Activated CD8-positive, alpha-beta memory T cell treated with anti-CD3 and anti-CD28 coated beads for 48 hours (primary cell): ENCODE measurements around the gene PPP1R11.
"Not testable (repeated sequence)": the region's sequence is repeated elsewhere in the genome, so short reads cannot be mapped to it uniquely, and the experiment has no call there.

Source experiments
- DNase-seq, 3 experiments: peaks; one replicate each; pipeline ENCODE4 v3.0.0-alpha.2; 2020; ENCODE audit warnings: low read depth in 2 of 3, low spot score in 2 of 3

The PPP1R11 gene, protein sequence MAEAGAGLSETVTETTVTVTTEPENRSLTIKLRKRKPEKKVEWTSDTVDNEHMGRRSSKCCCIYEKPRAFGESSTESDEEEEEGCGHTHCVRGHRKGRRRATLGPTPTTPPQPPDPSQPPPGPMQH

DNA sequence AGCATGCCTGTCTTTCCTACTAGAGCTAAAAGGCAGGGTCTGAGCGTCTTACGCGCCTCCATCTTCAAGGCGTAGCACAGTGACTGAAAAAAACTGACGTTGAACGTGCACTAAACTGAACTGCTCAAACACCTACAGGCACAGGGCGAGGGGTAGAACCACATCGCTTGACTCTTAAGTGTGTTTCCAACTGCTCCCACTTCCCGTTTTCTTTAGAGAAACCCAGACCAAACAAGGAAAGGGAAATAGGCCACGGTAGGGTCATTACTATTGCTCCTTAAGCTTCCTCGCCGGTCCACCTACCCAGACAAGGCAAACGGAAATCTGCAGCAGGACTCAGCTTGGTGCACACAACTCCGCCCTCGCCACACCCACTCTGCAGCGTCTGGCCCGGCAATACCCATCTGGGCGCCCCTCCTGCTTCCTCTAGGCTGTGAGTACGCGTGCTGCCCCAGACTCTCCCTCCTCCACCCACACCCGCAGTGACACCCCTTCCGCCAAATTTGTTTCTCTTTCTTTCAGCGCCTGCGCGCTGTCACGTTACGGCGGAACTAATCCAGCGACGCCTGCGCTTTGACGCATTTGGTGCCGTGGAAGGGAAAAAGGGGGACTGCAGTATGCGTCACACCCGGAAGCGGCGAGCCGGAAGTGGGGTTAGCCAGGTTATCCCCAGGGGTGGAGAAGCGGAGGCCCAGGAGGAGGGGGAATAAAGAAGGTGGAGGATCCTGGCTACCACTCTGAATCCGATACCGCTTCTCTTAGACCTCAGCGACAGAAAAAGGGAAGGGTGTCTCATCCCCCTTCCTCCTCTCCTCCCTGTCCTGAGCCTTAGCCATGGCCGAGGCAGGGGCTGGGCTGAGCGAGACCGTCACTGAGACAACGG, at the start of gene PPP1R11:
TSS of gene PPP1R11 (plus strand) at position 622 of the 883 bp plus-strand sequence. CDS start at position 835, 213 bp downstream.
- peak; percentile 83 to 97 (median 96) for DNase-seq

DNA sequence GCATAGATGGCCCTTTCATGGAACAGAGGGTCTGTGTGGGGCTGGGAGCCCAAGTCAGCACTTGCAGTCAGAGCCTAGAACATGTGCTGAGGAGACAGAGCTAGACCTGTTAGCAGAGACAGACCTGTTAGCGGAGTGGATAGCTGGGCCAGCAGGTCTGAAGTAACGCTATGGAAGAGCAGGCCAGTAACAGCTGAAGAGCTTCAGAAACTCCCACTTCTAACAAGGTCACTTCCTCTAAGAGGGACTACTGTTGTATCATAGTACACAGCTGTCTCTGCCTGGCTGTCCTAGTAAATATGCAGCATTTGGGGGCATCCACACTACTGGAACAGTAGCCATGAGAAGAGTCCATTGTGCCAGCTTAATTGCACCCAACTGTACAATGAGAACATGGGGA, 47.2 kb upstream of the PPP1R11 start:
- no peak for DNase-seq

DNA sequence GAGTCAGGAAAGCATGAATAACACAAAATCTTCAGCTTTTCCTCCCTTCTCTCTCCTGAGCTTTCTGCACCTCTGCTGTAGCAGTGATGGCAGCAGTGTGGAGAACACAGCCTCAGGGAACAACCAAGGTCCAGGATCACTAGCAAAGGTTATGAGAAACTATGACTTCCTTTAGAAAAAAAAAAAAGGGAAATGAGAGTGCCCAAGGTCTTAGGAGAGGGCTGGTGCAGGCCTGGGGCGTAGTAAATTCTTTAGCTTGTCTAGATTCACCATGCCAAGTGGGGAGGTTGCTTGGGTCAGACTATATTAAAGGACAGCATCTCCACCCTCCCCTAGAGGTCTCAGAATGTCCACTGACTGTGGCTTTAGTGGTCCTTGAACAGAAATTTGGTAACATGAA, 46.4 kb upstream of the PPP1R11 start:
- no peak for DNase-seq

DNA sequence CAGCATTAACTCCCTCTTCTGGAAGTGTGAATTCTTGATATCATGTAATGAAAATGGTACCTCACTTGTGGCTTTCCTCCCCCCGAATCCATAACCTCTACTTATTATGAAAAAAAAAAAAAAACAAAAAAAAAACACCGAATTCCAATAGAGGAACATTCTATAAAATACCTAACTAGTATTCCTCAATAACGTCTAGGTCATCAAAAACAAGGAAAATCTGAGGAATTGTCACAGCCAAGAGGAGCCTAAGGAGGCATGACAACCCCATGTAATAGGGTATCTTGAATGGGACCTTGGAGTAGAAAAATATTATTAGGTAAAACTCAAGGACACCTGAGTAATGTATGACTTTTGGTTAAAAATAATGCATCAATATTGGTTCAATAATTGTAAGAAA, 44.8 kb upstream of the PPP1R11 start:
- no peak for DNase-seq

DNA sequence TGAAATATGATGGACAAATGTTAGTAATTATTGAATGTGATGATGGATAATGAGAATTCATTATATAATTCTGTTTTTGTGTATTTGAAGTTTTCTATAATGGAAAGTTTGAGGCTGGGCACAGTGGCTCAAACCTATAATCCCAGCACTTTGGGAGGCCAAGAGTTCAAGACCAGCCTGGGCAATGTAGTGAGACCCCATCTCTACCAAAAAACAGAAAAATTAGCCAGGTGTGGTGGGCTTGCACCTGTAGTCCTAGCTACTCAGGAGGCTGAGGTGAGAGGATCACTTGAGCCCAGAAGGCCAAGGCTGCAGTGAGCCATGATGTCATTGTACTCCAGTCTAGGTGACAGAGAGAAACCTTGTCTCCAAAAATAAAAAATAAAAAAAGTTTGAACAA, 44.3 kb upstream of the PPP1R11 start:
- not testable (repeated sequence) for DNase-seq

DNA sequence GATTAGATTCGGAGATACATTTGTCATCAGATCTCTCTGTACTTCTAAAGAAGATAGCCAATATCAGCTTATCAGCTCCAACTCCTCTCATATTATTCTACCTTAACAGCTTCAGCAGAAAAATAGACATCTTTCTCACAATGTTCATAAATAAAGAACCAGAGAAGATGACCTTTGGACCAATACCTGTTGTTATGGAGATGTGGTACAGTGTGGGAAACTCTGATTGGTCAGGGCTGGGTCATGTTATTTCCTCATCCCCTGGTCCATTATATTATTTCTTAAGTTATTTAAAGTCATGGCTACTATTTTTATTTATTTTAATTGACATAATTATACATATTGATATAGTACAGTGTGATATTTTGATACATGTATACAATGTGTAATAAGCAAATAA, 41.8 kb upstream of the PPP1R11 start:
- no peak for DNase-seq

DNA sequence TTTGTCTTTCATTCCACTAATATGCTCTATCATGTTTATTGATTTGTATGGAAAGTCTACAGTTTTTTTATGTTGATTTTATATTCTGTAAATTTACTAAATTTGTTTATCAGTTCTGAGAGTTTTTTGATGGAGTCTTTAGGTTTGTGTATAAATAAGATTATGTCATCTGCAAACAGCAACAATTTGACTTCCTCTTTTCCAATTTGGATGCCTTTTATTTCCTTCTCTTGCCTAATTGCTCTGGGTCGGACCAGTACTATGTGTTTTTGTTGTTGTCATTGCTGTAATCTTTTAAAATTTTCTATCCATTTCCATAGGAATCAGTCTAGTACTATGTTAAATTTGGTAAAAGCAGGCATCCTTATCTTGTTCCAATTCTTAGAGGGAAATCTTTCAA, 37.4 kb upstream of the PPP1R11 start:
- no peak for DNase-seq

DNA sequence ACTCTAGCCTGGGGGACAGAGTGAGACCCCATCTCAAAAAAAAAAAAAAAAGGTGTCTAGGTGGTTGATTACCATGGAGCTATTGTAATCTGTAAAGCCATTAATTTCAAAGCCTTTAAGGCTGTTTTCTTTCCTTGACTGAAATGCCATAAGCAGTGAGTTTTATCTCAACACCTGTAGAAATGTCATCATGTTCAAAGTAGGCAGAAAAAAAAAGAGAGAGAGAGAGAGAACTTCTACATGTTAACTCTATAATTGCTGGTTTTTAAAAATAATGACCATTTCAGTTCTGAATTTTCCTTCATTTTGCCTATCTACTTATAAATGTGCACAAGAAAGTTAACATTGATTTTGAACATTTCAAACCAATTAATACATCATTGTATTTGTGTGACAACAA, 35.6 kb upstream of the PPP1R11 start:
- DNase-seq, result no peak

DNA sequence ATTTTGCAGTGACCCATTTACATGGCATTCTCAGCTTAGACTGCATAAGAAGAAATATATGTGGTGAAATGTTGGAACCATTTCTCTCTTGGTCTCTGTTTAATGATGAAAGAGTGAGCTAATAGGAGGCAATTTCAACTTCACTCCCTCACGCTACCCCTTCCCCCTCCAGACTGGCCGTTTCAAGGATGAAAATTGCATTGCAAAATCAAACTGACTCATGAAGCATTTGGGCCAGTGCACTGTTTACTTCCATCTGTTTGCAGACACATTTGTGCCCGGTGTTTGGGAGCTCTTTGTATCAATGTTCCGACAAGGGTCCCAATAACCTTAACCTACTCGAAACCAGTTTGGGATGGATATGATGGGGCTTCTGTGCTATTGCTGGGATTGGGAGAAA, 33.6 kb upstream of the PPP1R11 start:
- not testable (repeated sequence) for DNase-seq

DNA sequence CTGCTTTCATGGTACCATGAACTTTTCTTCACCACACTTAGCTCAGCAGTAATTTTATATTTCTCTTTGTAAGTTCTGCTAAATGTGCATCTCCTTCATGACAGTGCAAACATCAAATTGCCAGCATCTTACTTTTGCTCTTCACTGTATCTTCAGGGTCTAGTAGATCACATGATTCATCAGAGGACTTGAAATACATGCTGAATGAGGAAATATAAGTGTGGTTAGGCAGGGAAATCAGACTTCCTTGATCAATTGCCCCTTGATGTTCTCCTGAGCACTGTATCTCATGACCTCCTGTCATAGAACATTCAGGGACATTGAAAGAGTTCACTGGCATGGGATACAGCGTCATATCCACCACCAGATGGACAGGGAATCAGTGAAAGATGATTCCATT, 31.2 kb upstream of the PPP1R11 start:
- no peak for DNase-seq

DNA sequence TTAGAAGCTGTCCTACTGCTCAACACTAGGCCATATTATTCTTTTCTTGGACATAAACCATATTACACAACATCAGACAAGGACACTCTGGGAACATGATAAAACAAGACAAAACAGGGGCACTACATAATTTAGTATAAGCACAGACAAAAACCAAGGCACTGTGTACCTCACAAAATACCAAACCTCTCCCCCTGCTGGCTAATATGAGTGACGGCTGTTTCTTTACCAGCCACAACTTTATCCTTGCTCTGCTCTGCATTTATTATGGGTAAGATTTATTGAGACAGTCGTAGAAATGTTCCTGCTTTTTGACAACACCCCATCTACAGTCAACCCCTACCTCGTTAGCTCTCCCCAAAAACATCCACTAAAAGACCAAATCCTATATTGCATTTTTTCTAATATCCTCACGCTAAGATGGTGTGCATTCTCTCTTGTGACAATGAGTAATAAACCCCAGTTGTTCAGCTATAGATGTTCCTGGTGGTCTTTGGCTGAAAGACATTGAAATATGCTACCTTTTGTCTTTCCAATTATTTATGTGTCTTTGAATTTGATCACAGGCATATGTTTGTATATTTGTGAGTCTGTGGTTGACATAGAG, 29.7 kb upstream of the PPP1R11 start:
- no peak for DNase-seq

DNA sequence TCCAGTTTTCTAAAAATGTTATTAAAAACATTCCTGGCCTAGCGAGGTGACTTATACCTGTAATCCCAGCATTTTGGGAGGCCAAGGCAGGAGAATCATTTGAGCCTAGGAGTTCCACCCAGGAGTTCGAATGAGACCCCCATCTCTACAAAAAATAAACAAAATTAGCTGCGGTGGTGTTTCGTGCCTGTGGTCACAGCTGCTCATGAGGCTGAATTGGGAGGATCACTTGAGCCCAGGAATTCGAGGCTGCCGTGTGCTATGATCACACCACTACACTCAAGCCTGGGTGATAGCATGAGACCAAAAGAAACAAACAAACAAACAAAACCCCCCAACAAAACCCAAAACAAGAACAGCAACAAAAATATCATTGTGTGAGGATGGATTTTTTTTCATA, 25.8 kb upstream of the PPP1R11 start:
- DNase-seq, result no peak

DNA sequence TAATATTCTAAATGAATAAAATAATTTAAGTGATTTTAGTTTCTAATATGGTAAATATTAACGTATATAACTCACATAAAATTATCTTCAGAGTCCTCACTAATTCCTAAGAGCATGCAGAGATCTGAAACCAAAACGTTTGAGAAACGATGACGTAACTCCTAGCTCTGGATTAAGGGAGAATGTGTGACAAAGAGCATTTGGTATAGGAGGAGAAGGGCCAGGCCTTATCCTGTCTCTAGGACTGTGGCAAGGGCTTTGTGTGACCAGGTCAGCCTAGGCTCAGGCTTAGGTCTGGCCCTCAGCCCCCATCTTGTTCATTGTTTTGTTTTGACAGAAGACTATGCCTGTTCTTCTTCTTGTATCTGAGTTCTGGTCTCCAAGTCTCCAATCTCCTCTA, 25.2 kb upstream of the PPP1R11 start:
- no peak for DNase-seq

DNA sequence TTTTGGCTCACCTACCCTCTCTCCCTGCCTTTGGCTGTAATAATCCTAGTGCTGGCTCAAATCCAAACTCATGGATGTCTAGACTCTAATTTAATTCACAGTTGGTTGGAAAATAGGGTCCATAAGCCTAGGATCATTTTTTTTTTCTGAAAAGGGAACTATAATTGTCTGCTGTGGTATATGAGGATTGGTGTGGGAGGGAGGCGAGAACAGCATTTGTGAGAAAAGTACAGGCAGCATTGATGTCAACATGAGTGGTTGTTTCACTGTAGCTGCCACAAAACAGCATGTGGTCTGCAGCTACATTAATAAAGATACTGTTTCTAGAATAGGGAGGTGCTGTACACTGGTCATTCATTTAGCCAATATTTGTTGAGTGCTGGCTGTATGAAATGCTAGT, 24.5 kb upstream of the PPP1R11 start:
- no peak for DNase-seq

DNA sequence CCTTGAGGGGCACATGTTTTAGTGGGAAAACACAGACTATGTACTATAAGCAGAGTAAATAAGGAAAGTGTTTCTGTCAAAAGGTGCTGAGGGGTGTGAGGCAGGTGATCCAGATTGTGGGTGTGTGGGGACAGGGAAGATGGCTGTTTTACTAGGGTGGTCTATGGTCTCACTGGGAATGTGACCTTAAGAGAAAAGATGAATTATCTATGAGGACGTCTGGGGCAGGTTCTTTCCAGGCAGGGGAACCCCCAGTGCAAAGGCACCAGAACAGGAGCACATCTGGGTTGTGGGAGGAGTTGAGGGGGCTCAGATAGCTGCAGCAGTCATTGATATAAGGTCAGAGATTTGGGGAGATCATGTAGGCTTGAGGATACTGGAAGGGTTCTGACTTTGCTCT, 24.1 kb upstream of the PPP1R11 start:
- no peak for DNase-seq

DNA sequence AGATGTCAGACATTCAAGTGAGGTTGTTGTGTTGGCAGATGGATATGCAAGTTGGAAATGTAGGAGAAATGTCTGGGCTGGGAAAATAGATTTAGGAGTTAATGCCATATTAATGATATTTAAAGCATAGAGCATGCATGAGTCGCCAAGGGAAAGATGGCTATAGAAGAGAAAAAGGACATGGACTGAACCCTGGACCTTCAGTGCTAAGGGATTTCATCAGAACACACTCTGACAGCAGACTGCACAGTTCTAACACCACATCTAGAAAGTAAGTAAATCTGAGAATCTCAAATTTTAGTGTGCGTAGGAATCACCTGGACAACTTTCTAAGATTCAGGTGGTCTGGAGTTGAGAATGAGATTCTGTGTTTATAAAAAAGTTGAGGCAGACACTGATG, 23.3 kb upstream of the PPP1R11 start:
- DNase-seq, result no peak

DNA sequence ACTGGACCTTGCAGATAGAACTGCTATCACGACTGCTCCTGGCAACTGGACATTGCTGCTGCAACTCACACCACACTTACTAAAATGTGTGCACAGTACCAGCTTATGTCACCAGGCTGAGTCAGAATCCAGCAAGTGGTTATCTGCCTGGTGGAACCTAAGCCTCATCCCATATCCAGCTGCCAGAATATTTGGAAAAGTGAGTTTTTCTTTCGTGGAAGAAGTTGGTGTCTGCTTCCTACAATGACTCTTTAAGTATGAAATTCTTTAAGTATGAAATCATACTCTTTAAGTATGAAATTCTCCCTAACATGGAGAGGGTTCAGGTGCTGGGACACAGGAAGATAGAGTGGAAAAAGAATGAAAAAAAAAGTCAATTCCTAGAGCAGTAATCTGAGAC, 22.4 kb upstream of the PPP1R11 start:
- no peak for DNase-seq

DNA sequence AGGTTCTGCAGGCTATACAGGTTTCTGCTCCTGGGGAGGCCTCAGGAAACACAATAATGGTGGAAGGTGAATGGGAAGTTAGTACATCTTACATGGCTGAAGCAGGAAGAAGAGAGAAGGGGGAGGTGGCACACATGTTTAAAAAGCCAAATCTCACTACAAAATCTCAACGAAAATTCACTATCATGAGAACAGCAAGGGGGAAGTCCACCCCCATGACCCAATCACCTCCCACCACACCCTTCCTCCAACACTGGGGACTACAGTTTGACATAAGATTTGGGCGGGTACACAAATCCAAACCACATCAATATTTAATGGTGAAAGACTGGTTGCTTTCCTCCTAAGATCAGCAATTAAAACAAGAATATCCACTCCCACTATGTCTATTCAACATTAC, 19.8 kb upstream of the PPP1R11 start:
- DNase-seq, result no peak

DNA sequence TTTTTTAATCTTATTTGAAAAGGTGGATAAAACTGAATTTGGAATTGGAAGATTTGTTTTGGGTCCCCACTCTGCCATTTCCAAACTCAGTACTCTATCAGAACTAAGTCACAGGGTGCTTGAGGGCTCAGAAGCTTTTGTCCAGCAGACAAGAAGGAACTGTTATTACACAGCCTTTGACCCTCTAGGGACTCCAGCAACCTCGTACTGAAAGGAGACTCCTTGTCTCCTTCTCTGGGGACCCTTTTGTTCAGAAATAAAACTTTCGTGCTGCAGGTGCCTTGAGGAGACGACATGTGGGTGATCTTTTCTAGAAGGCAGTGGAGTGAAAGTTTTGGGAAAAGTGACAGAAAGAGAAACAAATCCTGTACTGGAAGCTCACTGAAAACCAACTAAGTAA, 13.3 kb upstream of the PPP1R11 start:
- DNase-seq, result no peak

DNA sequence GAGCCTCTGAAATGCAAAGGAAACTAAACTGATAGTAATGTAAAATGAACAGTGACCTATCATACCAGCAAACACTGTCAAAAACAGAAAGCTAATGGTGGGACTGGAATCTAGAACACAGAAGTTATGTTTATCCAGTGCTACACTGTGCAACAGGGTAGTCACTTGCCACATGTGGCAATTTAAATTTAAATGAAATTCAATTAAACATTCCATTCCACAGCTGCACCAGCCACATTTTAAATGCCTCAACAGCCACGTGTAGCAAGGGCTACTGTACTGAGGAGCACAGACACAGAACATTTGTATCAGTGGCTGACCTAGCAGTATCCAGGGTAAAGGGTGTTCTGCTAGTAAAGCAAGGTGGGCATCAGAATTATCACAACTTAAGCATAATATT, 11.5 kb upstream of the PPP1R11 start:
- DNase-seq, result no peak

DNA sequence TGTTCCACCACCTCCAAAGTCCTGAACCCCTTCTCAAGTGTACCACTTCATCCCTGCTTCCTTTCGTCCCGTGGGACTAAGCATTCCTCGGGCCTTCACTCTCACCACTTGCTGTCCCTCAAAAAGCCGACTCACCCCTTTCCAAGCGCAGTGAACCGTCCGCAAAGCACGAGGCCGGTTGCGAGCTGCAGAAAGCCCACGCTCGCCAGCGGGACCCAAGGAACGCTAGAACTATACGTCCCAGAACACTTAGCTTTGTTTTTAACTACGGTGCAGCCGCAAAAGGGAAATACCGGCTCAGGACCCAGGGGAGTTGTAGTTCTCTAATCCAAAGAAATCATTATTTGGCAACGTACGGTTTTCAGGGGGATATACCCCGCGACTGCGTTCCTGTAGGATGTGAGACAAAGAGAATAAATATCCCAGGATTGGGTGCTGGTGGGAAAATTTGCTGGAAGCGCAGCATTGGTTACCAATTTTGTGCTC, 6.3 kb upstream of the PPP1R11 start:
- no peak for DNase-seq

DNA sequence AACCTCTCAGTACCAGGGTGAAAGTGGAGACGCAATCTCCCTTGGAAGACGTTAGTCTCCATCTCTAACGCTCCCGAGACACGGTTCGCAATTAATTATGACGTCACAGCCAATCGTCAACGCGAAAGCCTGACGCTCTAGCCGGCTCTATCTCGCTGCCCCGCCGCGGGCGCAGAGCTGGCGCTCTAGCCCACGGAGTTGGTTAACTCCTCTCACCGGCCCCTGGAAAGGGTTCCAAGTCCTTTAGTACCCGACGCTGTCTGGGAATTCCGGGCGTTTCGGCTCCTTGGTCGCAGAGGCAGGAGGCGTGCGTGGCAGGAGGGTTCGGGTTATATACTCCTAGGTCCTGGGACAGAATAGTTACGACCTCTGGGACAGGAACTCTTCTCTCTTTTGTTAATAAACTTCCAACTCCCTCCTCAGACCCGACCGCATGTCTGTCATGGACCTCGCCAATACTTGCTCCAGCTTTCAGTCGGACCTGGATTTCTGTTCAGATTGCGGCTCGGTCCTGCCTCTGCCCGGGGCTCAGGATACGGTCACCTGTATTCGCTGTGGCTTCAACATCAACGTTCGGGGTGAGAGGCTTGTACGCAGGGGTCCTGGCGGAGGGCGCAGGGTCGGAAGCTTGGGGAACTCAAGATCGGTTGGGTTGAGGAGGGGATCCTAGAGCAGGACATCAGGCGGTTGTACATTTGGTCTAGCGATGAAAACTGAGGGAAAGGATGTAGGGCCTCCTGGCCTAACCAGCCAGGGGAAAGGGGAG, 5.7 kb upstream of the PPP1R11 start, which contains the start of gene POLR1H:
TSS of gene POLR1H (plus strand) at position 174 of the 766 bp plus-strand sequence. CDS start at position 434, 260 bp downstream.
- DNase-seq, result peak; percentile 60 to 74 (median 66)
